Mammary epithelial cell (primary cell): Measurements from ENCODE around the gene SPHK1.

ENCODE experiments used
- EZH2 ChIP-seq: IDR thresholded peaks from 2 replicates; pipeline ENCODE4 v1.6.1; 2012; ENCODE audit warnings: low read length, inconsistent platforms, borderline replicate concordance
- TF ChIP-seq, protein P1 (sequence below), 2 donors: IDR thresholded peaks in 1 of 2; conservative IDR thresholded peaks in 1 of 2; 2 replicates each; pipeline ENCODE4 v1.5.1; 2011 to 2012; ENCODE audit warnings: inconsistent platforms in 2 of 2, low read length in 2 of 2, mild to moderate bottlenecking in 2 of 2, control low read depth in 1 of 2, low read depth in 1 of 2; ENCODE audit not compliant: insufficient read depth in 1 of 2; ENCODE audit errors: extremely low read depth in 1 of 2

DNA sequence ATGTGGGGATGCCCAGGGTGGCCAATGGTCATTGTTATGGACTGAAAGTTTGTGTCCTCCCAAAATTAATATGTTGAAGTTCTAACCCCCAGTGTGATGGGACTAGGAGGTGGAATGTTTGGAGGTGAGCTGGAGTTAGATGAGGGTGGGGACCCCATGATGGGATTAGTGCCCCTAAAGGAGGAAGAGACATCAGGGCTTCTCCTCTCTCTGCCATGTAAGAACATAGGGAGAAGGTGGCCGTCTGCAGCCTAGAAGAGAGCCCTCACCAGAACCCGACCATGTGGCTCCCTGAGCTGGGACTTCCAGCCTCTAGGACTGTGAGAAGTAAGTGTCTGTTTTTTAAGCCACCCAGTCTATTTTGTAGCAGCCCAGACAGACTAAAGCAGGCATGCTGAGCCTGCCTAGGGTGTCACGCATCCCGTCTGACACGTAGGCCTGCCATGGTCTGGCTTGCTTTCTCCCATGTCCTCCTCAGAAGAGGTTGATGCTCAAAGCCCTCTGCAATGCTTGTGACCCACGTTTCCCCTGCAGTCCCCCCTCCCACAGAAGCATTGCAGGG lies 26.7 kb upstream of the SPHK1 start:
- TF ChIP-seq, protein P1, sequence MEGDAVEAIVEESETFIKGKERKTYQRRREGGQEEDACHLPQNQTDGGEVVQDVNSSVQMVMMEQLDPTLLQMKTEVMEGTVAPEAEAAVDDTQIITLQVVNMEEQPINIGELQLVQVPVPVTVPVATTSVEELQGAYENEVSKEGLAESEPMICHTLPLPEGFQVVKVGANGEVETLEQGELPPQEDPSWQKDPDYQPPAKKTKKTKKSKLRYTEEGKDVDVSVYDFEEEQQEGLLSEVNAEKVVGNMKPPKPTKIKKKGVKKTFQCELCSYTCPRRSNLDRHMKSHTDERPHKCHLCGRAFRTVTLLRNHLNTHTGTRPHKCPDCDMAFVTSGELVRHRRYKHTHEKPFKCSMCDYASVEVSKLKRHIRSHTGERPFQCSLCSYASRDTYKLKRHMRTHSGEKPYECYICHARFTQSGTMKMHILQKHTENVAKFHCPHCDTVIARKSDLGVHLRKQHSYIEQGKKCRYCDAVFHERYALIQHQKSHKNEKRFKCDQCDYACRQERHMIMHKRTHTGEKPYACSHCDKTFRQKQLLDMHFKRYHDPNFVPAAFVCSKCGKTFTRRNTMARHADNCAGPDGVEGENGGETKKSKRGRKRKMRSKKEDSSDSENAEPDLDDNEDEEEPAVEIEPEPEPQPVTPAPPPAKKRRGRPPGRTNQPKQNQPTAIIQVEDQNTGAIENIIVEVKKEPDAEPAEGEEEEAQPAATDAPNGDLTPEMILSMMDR (conservative IDR thresholded peaks at IDR 0.05 in 1 of 2, IDR thresholded peaks at IDR 0.05 in 1 of 2; ENCODE audit: extremely low read depth in 1 of 2, insufficient read depth in 1 of 2, low read depth in 1 of 2, low read length in 2 of 2): no peak
- no peak for TF ChIP-seq EZH2
